ENCODE results near the gene COMMD8. TPM values are rescaled to one million over a fixed set of nuclear protein-coding genes. Genes with fewer than 3 reads are reported as not detected.

COMMD8 gene
- polyA plus RNA-seq, 1 donor (not counting 4 experiments of a cell fraction or from before 2014, with no cell fraction given) = 38.6 TPM

DNA sequence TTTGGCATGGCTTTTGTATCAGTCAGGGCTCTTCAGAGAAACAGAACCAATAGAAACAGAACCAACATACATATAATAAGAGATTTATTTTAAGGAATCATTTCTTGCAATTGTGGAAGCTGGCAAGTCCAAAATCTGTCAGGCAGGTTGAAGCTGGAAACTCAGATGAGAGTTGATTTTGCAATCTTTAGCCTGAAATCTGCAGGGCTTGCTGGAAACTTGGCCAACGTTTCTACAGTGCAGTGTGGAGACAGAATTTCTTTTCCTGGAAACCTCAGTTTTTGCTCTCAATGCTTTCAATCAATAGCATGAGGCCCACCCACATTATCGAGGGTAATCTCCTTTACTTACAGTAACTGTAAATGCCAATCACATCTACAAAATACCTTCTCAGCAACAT is 45.4 kb downstream of the COMMD8 start:
- no peaks in the 10 kb centered on the region for H3K4me1 ChIP-seq (ENCODE audit: control insufficient read depth, extremely low read depth, insufficient read depth, low read length)
- dilution Hi-C loops (cut with MboI; ENCODE audit: extremely low pct_ligation_motif_present, low sequenced_read_pairs) = no loop called here
- no peak overlapping the region for H2AFZ ChIP-seq (ENCODE audit: control insufficient read depth, low read length)
- no peaks in the 10 kb centered on the region for H3K36me3 ChIP-seq (ENCODE audit: control insufficient read depth in 2 of 2, extremely low read depth in 1 of 2, insufficient read depth in 2 of 2, low read length in 2 of 2)
- TF ChIP-seq, protein P1, sequence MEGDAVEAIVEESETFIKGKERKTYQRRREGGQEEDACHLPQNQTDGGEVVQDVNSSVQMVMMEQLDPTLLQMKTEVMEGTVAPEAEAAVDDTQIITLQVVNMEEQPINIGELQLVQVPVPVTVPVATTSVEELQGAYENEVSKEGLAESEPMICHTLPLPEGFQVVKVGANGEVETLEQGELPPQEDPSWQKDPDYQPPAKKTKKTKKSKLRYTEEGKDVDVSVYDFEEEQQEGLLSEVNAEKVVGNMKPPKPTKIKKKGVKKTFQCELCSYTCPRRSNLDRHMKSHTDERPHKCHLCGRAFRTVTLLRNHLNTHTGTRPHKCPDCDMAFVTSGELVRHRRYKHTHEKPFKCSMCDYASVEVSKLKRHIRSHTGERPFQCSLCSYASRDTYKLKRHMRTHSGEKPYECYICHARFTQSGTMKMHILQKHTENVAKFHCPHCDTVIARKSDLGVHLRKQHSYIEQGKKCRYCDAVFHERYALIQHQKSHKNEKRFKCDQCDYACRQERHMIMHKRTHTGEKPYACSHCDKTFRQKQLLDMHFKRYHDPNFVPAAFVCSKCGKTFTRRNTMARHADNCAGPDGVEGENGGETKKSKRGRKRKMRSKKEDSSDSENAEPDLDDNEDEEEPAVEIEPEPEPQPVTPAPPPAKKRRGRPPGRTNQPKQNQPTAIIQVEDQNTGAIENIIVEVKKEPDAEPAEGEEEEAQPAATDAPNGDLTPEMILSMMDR (optimal IDR thresholded peaks at IDR 0.05 in 1 of 3, IDR thresholded peaks at IDR 0.05 in 1 of 3, conservative IDR thresholded peaks at IDR 0.05 in 1 of 3; ENCODE audit: extremely low read depth in 1 of 3, insufficient read depth in 2 of 3, low read length in 3 of 3) = no peak
- no peak for TF ChIP-seq EZH2 (IDR thresholded peaks at IDR 0.05; ENCODE audit: low read length)
- no peaks in the 10 kb centered on the region for H3K27me3 ChIP-seq (ENCODE audit: control insufficient read depth, extremely low read depth, insufficient read depth, low read length)
- H3K4me2 ChIP-seq (ENCODE audit: control insufficient read depth, extremely low read depth, insufficient read depth, low read depth, low read length) = no peak overlapping the region
- H3K27ac ChIP-seq (ENCODE audit: control insufficient read depth, insufficient read depth, low read length) = no peak overlapping the region
- H3K9ac ChIP-seq (ENCODE audit: control insufficient read depth, extremely low read depth, insufficient read depth, low read length) = no peak overlapping the region
- no peaks in the 10 kb centered on the region for H3K9me3 ChIP-seq (ENCODE audit: control insufficient read depth, low read depth, low read length)
- DNase-seq (ENCODE audit: low read depth, low spot score) (no peak), FAIRE-seq (no peak)
- H3K4me3 ChIP-seq (ENCODE audit: control insufficient read depth in 2 of 3, extremely low read depth in 1 of 3, insufficient read depth in 2 of 3, low read depth in 1 of 3, low read length in 3 of 3) = no peak overlapping the region
- no peaks in the 10 kb centered on the region for H3K79me2 ChIP-seq (ENCODE audit: control insufficient read depth, insufficient read depth, low read length)
- H3K9me1 ChIP-seq (ENCODE audit: control insufficient read depth, extremely low read depth, insufficient read depth, low read length) = no peaks in the 10 kb centered on the region
- H4K20me1 ChIP-seq (ENCODE audit: control insufficient read depth, extremely low read depth, insufficient read depth, low read length) = no peaks in the 10 kb centered on the region

DNA sequence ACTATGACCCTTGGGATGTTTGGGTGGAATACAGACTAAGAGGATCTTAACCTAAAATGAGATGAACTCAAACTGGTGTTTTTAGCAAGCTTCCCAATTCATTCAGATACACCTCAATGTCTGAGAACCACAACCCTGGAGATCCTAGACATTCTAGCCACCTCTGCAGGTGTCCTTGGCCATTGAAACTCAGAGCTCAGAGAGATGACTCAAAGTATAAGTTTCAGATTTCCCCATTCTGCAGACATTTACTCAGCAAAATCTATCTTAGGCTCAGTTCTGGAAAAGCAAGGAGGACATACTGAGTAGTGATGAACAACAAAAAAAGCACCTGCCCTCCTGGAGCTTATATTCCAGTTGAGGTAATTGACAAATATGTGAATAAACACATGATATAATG is 47.8 kb downstream of the COMMD8 start:
- no peak overlapping the region for H3K27ac ChIP-seq (ENCODE audit: control insufficient read depth, insufficient read depth, low read length)
- dilution Hi-C loops (cut with MboI; ENCODE audit: extremely low pct_ligation_motif_present, low sequenced_read_pairs) = no loop called here
- FAIRE-seq = no peak

More for the DNA sequence above, 47.8 kb downstream of the COMMD8 start:
- no peak overlapping the region for H3K4me3 ChIP-seq (ENCODE audit: control insufficient read depth in 2 of 3, extremely low read depth in 1 of 3, insufficient read depth in 2 of 3, low read depth in 1 of 3, low read length in 3 of 3)
- H3K9me3 ChIP-seq (ENCODE audit: control insufficient read depth, low read depth, low read length) = no peaks in the 10 kb centered on the region
- no peaks in the 10 kb centered on the region for H3K4me1 ChIP-seq (ENCODE audit: control insufficient read depth, extremely low read depth, insufficient read depth, low read length)
- H3K27me3 ChIP-seq (ENCODE audit: control insufficient read depth, extremely low read depth, insufficient read depth, low read length) = no peaks in the 10 kb centered on the region
- no peak overlapping the region for H2AFZ ChIP-seq (ENCODE audit: control insufficient read depth, low read length)
- no peaks in the 10 kb centered on the region for H3K79me2 ChIP-seq (ENCODE audit: control insufficient read depth, insufficient read depth, low read length)
- TF ChIP-seq EZH2 (IDR thresholded peaks at IDR 0.05; ENCODE audit: low read length) = no peak
- TF ChIP-seq, protein P1 (optimal IDR thresholded peaks at IDR 0.05 in 1 of 3, IDR thresholded peaks at IDR 0.05 in 1 of 3, conservative IDR thresholded peaks at IDR 0.05 in 1 of 3; ENCODE audit: extremely low read depth in 1 of 3, insufficient read depth in 2 of 3, low read length in 3 of 3) = no peak
- H3K9ac ChIP-seq (ENCODE audit: control insufficient read depth, extremely low read depth, insufficient read depth, low read length) = no peak overlapping the region
- no peaks in the 10 kb centered on the region for H3K36me3 ChIP-seq (ENCODE audit: control insufficient read depth in 2 of 2, extremely low read depth in 1 of 2, insufficient read depth in 2 of 2, low read length in 2 of 2)
- DNase-seq (ENCODE audit: low read depth, low spot score) = no peak
- no peaks in the 10 kb centered on the region for H4K20me1 ChIP-seq (ENCODE audit: control insufficient read depth, extremely low read depth, insufficient read depth, low read length)
- H3K4me2 ChIP-seq (ENCODE audit: control insufficient read depth, extremely low read depth, insufficient read depth, low read depth, low read length) = no peak overlapping the region
- no peaks in the 10 kb centered on the region for H3K9me1 ChIP-seq (ENCODE audit: control insufficient read depth, extremely low read depth, insufficient read depth, low read length)

Measured in keratinocyte (primary cell).